Stimulated activated CD4-positive, alpha-beta T cell treated with anti-CD3 and anti-CD28 coated beads, TNF-alpha, amount 100 ng/mL, for 1 hour (primary cell): ENCODE data around the gene SLC49A4.
A peak's percentile ranks its signal among the peaks of the same experiment; 100 is the strongest.

Source experiments
- DNase-seq, 3 donors: peaks; one replicate each; pipeline ENCODE4 v3.0.0-alpha.2; 2020; ENCODE audit warnings: low read depth in 3 of 3, low spot score in 1 of 3

Gene SLC49A4

DNA sequence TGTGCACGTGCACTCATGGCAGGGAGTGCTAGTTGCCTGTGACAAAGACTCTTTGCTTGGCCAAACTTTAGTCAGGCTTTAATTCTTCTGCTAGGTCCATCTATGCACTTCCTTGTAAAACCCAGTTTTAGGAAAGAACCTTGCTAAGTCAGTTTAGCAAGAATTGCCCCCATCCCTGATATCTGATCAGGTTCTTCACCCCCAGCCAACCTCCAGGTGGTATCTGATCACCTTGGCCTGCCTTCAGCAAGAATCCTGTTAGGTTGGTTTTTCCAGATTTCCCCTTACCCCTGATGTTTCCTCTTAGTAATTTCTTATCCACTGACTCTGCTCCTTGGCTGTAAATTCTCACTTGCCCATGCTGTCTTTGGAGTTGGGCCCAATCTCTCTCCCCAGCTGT is 9.6 kb upstream of the SLC49A4 start:
- DNase-seq, result no peak

- DNase-seq, result no peak
These were observed 8.8 kb upstream of the SLC49A4 start for GRCh38 chr3:122786066-122786465.

DNA sequence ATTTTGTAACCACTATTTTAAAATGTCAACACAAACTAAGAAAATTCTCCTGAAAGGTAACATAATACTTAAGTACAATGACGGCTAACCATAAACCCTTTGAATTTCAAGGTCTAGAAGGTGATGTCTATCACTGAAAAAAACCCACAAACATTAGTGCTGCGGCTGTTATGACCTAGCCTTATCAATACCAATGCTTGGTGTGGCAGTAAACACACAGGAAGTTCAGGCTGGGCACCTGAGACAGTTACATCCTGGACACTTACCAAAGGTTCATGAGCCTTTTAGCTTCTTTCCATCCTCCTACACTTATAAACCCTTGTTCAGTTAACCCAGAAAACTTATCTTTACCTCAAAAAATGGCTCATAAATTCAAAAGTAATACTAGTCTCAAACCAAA is 7.0 kb upstream of the SLC49A4 start:
- DNase-seq, result no peak

DNA sequence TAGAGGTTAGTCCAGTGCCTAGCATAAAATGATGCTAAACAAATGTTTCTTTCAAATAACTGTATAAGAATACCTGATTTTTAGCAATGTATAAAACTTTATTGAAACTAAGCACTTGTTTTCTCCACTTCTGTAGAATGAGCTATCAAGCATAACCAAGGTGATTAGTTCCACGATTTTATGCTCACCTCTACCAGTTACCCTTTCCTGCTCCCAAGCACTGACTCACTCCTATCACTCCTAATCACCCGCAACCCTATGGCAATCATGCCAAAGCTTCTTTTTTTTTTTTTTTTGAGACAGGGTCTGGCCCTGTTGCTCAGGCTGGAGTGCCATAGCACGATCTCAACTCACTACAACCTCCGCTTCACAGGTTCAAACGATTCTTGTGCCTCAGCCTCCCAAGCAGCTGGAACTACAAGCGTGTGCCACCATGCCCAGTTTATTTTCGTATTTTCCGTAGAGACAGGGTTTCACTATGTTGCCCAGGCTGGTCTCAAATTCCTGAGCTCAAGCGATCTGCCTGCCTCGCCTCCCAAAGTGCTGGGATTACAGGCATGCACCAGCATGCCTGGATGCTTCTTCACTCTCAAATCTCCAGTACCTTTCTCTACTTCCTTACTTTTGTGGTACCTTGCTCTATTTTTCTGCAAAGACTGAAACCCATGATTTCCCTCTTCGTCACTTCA is 5.1 kb upstream of the SLC49A4 start:
- no peak for DNase-seq

GRCh38 chr3:122793568-122794416 is 1.1 kb upstream of the SLC49A4 start, which contains the start of gene HSPBAP1:
Gene HSPBAP1 (minus strand): TSS chr3:122793831. CDS start chr3:122793680, 151 bp downstream.
- peak; percentile 67 to 78 (median 73) for DNase-seq

- DNase-seq, result no peak
These were observed 438 bp upstream of the SLC49A4 start for GRCh38 chr3:122794483-122794778.

DNA sequence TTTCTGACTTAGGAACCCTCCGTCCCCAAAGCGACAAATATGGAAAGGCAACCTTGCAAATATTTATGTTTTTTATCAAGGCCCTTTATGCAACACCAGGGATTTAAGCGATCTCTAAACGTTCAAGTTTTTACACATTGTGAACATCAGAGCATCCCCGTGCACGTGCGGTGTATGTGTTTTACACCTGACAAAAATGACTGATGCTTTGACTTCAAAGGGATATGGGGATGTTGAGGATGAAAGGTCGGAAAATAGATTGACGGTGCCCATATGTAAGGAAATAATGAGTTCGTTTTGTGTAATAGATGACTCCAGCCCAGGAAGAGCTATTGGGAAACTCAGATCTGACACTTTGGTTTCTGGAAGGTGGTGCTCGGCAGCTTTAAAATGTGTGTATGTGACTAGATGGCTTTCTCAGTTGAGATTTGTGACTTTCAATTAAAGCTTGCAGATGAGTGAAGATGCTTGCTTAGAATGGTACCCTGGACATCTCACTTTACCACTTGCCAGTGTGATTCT is 866 bp downstream of the SLC49A4 start:
- no peak for DNase-seq

GRCh38 chr3:122797291-122797690 is 2.4 kb downstream of the SLC49A4 start:
- no peak for DNase-seq

GRCh38 chr3:122799322-122799721 is 4.5 kb downstream of the SLC49A4 start:
- no peak for DNase-seq

DNA sequence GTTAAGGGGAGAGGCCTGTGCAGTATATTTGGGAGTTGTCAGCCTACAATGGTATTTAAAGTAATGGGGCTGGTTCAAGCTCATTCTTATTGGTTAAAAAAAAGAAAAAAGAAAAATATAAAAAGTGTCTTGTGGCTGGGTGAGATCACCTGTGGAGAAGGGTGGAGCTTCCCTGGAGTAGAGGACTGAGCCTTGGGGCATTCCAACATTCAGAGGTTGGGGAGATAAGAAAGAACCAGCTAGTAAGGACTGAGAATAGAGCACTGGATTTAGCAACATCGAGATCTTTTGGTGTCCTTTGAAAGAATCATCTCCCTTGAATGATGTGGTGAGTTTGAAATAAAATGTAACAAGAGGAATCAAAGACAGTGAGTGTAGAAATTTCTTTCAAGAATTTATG is 5.2 kb downstream of the SLC49A4 start:
- no peak for DNase-seq

GRCh38 chr3:122800706-122801237 is 5.9 kb downstream of the SLC49A4 start:
- no peak for DNase-seq

GRCh38 chr3:122802323-122802722 is 7.5 kb downstream of the SLC49A4 start:
- no peak for DNase-seq

DNA sequence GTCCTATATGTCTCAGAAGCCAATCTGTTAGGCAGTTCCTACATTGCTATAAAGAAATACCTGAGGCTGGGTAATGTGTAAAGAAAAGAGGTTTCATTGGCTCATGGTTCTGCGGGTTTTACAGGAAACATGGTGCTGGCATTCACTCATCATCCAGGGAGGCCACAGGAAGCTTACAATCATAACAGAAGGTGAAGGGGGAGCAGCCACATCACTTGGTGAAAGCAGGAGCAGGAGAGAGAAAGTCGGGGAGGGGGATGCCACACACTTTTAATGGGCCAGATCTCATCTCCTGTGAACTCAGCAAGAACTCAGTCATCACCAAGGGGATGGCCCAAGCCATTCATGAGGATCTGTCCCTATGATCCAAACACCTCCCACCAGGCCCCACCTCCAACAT is 9.1 kb downstream of the SLC49A4 start:
- DNase-seq, result no peak

DNA sequence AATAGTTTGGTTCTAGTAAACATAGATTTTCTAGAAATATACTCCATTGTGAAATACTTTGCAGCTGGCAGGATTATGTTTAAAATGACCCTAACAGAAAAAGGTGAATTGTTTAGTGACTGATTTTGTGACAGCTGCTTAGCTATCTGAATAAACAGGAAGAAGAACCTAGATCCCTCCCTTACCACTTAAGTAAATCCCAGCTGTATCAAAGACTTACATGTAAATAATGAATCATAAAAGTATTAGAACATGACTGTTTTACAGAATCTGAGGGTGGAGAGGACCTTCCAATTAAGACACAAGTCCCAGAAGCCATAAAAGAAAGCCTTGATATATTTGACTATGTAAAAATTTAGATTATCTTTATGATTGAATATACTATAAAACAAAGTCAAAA is 15.9 kb downstream of the SLC49A4 start:
- no peak for DNase-seq

- no peak for DNase-seq
These were observed 21.7 kb downstream of the SLC49A4 start for GRCh38 chr3:122816587-122816986.

DNA sequence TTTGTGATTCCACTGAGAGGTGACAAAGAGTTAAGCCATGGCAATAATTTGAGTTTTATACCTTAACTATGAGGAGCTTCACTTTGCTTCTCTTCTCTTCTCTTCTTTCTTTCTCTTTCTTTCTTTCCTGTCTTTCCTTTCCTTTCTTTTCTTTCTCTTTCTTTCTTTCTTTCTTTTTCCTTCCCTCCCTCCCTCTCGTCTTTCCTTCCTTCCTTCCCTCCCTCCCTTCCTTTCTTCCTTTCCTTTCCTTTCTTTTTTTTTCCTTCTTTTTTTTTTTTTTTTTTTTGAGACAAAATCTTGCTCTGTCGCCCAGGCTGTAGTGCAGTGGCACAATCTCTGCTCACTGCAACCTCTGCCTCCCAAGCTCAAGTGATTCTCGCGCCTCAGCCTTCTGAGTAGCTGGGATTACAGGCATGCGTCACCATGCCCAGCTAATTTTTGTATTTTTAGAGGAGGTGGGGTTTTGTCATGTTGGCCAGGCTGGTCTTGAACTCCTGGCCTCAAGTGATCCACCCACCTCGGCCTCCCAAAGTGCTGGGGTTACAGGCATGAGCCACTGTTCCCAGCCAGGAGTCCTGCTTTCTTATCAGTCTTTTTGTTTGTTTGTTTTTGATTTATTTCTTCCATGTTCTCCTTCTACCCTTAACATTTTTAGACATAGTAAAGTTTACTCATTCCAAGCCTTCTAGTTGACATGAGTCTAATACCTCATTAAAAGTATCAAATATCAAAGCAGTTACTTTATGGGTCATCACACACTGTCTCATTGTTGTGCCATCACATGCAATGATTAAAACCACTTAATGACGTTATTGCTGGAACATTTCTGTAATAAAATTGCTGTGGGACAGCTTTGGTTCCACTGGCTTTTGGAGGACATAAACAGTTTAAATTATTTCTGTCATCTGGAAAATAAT is 29.9 kb downstream of the SLC49A4 start:
- DNase-seq, result no peak

DNA sequence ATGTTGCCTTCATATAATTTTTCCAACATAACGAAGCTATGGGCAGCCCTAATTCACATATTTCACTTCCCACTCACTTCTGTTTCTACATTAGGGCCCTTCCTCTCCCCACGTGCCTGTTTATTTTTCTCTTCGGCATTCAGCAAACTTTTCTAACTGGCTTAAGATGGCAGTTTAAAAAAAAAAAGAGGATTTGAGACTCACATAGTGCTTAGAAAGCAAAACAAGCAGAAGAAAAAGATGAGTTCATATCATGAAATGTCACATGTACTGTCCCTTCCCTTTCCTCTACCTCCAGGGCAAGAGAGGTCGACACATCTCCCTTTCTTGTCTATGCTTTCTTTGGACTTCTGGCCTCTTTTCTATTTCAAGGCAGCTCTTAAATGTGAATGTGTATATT is 30.6 kb downstream of the SLC49A4 start:
- no peak for DNase-seq

GRCh38 chr3:122826278-122826677 is 31.4 kb downstream of the SLC49A4 start:
- DNase-seq, result no peak

GRCh38 chr3:122828281-122828680 is 33.4 kb downstream of the SLC49A4 start:
- no peak for DNase-seq

GRCh38 chr3:122835590-122835989 is 40.7 kb downstream of the SLC49A4 start:
- DNase-seq, result no peak

- no peak for DNase-seq
These were observed 48.7 kb downstream of the SLC49A4 start for GRCh38 chr3:122843604-122844003.
